Neuronal stem cell (in vitro differentiated cells): Measurements from ENCODE around the gene ARHGEF4. TPM values are rescaled to one million over a fixed set of nuclear protein-coding genes. Genes with fewer than 3 reads are reported as not detected.

Source experiments
- DNase-seq: peaks from one replicate; pipeline ENCODE4 v3.0.0-alpha.2; 2013; ENCODE audit warnings: low spot score
- H2AFZ ChIP-seq: one replicate; pipeline ENCODE4 v1.6.1; 2013; ENCODE audit warnings: mild to moderate bottlenecking, low read length, inconsistent platforms
- H2AK5ac ChIP-seq: 2 replicates; pipeline ENCODE4 v1.6.1; 2013; ENCODE audit warnings: low read depth, mild to moderate bottlenecking, inconsistent platforms, low read length, moderate library complexity, mixed read lengths
- H2BK120ac ChIP-seq: 2 replicates; pipeline ENCODE4 v1.6.1; 2013; ENCODE audit warnings: low read depth, mild to moderate bottlenecking, inconsistent platforms, low read length, moderate library complexity, mixed read lengths
- H2BK12ac ChIP-seq: one replicate; pipeline ENCODE4 v1.6.1; 2013; ENCODE audit warnings: low read length, inconsistent platforms
- H2BK15ac ChIP-seq: 2 replicates; pipeline ENCODE4 v1.6.1; 2013; ENCODE audit warnings: mild to moderate bottlenecking, low read length, inconsistent platforms, mixed read lengths
- H2BK5ac ChIP-seq: one replicate; pipeline ENCODE4 v1.6.1; 2013; ENCODE audit warnings: inconsistent platforms, mild to moderate bottlenecking, low read length, moderate library complexity
- H3K14ac ChIP-seq: one replicate; pipeline ENCODE4 v1.6.1; 2013; ENCODE audit warnings: low read length, inconsistent platforms
- H3K18ac ChIP-seq: 2 replicates; pipeline ENCODE4 v1.6.1; 2013; ENCODE audit warnings: low read length, inconsistent platforms
- H3K23ac ChIP-seq: 2 replicates; pipeline ENCODE4 v1.6.1; 2013; ENCODE audit warnings: low read depth, mild to moderate bottlenecking, mixed read lengths, low read length, inconsistent platforms; ENCODE audit not compliant: poor library complexity
- H3K27ac ChIP-seq: replicated peaks from 3 replicates; pipeline ENCODE4 v1.5.1; 2013; ENCODE audit warnings: low read length, inconsistent platforms
- H3K27me3 ChIP-seq, 3 experiments: 2 replicates each; pipeline ENCODE4 v1.6.1; 2013; ENCODE audit warnings: low read length in 3 of 3, mild to moderate bottlenecking in 2 of 3, inconsistent platforms in 1 of 3, low read depth in 1 of 3, mixed read lengths in 1 of 3, moderate library complexity in 1 of 3; ENCODE audit not compliant: control insufficient read depth in 3 of 3, insufficient read depth in 3 of 3
- H3K36me3 ChIP-seq, 2 donors: replicated peaks in 1 of 2; 2 replicates each; pipeline ENCODE4 v1.6.1; 2013; ENCODE audit warnings: low read length in 2 of 2; ENCODE audit not compliant: control insufficient read depth in 2 of 2, insufficient read depth in 2 of 2
- H3K4ac ChIP-seq: 2 replicates; pipeline ENCODE4 v1.6.1; 2013; ENCODE audit warnings: inconsistent platforms, mild to moderate bottlenecking, low read length, moderate library complexity
- H3K4me1 ChIP-seq, 2 donors: 1 replicate in 1 of 2; 2 replicates in 1 of 2; pipeline ENCODE4 v1.6.1; 2013; ENCODE audit warnings: low read length in 2 of 2, low read depth in 1 of 2; ENCODE audit not compliant: control insufficient read depth in 2 of 2, insufficient read depth in 1 of 2
- H3K4me2 ChIP-seq: one replicate; pipeline ENCODE4 v1.6.1; 2013; ENCODE audit warnings: mild to moderate bottlenecking, low read length, inconsistent platforms; ENCODE audit not compliant: insufficient read depth, poor library complexity, severe bottlenecking
- H3K4me3 ChIP-seq, 2 donors: 2 replicates each; pipeline ENCODE4 v1.5.1; 2013; ENCODE audit warnings: low read length in 2 of 2, mild to moderate bottlenecking in 2 of 2, inconsistent platforms in 1 of 2, moderate library complexity in 1 of 2
- H3K79me1 ChIP-seq: one replicate; pipeline ENCODE4 v1.6.1; 2013; ENCODE audit warnings: low read depth, mild to moderate bottlenecking, inconsistent platforms, low read length, moderate library complexity
- H3K9ac ChIP-seq: one replicate; pipeline ENCODE4 v1.6.1; 2013; ENCODE audit warnings: mild to moderate bottlenecking, low read depth, low read length, inconsistent platforms; ENCODE audit not compliant: poor library complexity
- H3K9me3 ChIP-seq, 2 donors: replicated peaks in 1 of 2; 2 replicates each; pipeline versions ENCODE3 to v1.6.1; 2013; ENCODE audit warnings: low read length in 2 of 2, mild to moderate bottlenecking in 2 of 2, inconsistent platforms in 1 of 2, low read depth in 1 of 2, mixed read lengths in 1 of 2, moderate library complexity in 1 of 2; ENCODE audit not compliant: control insufficient read depth in 2 of 2, insufficient read depth in 1 of 2
- H4K8ac ChIP-seq: one replicate; pipeline ENCODE4 v1.6.1; 2013; ENCODE audit warnings: low read depth, mild to moderate bottlenecking, inconsistent platforms, low read length, moderate library complexity
- H4K91ac ChIP-seq: one replicate; pipeline ENCODE4 v1.6.1; 2013; ENCODE audit warnings: low read length, low read depth, mild to moderate bottlenecking, inconsistent platforms; ENCODE audit not compliant: poor library complexity
- WGBS, 2 donors: extraction: QIAGEN DNeasy Blood & Tissue Kit; methylation state at CpG; one replicate each; pipeline ENCODE4 v1.1.7; 2013; ENCODE audit warnings: missing lambda C conversion rate in 2 of 2, mixed read lengths in 1 of 2; ENCODE audit not compliant: insufficient read length in 2 of 2, insufficient replicate concordance in 1 of 2; ENCODE audit errors: extremely low coverage in 2 of 2; 5-methylcytosine and 5-hydroxymethylcytosine counted together
- polyA plus RNA-seq, 2 experiments: library from polyadenylated mRNA; stranded (reverse); fragments of 200-250 nt; gene quantifications; one replicate each; pipeline ENCODE4 v1.2.3, GENCODE V29; 2013

Gene ARHGEF4, protein sequence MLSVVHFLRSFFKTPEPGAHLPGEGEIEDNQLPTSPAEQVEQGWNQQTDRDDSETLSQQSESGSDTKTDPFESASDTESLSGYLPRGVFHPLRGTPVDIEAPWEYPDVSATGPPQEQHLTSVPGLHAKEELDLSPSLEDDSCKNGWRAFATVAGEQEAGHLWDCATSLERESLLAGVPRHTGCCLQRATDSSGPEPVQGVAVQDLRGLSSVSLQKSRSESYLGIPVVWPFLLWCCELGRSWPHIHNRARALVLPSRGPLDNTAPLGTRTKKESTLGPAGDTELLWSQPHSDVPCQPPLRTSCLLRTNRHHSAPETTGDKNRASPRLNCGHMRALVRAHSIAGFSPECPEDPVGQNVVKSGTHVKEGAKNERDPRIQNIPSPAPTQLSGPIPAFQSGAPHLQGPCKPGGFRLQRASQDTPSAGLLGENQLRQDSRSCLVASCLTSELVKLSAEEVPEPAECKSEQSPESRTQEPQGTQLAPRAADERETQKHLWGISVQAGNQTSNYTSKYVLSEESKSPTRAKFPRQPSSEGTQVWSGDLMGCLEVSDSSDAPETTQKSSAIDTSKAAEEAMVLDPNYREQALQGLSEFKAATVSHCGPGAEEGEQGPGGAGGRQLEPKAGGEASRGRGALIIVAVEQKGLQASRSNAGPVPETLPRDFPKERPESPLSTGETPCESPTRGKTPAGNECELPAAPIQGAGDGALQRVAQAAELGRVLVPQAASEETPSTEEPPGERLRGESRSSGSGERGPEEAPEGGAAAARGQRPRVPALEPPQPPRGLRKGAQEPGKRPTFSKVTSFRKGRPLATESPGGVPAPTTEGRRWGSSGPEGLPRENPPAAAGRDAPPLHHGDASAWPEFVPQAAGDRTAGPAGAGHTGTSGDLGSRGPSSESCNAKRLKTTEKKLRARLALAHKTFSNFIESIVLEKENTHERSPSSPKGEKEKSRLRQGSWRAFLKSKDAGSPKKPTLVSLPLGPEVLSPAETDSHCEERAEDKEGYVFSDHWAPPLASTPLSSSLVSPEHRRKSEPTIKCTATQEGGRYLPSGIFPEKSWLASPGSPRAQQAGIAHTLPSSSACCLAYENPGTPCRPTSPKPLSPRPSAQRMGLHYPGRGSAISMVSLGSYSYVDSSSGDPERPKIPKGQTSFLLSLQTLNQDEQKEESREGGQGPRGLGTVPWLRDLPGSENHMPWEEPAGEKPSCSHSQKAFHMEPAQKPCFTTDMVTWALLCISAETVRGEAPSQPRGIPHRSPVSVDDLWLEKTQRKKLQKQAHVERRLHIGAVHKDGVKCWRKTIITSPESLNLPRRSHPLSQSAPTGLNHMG (N-terminal part only)
- 38.1 TPM for polyA plus RNA-seq (2013, experiment 1 of 2)
- polyA plus RNA-seq (2013, experiment 2 of 2), result 36.3 TPM

DNA sequence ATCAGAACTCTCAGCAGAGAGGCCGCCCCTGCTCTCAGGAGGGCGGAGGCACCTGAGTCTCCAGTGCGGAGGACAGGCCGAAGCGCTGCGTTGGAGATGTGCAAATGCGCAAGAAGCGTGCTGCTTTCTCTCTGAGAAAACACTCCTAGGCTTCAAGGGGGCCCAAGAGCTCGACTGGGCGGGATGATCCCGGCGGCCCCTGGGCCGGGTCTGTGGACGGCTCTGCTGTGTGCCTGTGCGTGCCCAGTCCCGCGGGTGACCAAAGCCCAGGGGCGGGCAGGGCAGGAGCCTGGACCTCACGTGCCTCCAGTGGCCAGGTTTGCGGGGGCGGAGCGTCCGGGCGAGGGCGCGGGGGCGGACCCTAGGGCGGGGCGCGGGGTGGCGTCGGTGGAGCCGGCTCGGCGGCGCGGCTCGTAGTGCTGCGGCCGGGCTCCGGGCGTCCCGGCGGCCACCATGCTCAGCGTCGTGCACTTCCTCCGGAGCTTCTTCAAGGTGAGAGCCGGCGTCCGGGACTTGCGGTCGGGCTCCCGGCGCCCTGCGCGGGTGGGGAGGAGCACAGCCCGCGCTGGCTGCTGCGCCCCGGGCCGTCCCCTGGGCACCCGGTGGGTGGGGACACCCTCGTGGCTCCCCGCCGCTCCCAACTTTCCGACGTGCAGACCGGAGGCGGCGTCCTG lies at the start of gene ARHGEF4:
Gene ARHGEF4 (plus strand): TSS at position 414 of the 674 bp plus-strand sequence. CDS start 40 bp downstream, at position 454.
- Histone ChIP-seq H3K27me3 (peaks cover 3 to 60% (median 9%) of the 10 kb centered on the region in 3 experiments), H2BK15ac (peak within 1 kb of the TSS; percentile 88), H3K4me3 (peak within 1 kb of the TSS in 1 of 2 donors; percentile 93), H3K79me1 (peaks cover 8% of the 10 kb centered on the region), H3K27ac (no peak within 1 kb of the TSS), H3K23ac (peak within 1 kb of the TSS; percentile 20), H3K4ac (peak within 1 kb of the TSS; percentile 87), H3K14ac (peak within 1 kb of the TSS; percentile 74), H3K4me2 (peak within 1 kb of the TSS; percentile 84), H2AK5ac (peak within 1 kb of the TSS; percentile 88), H2BK120ac (peak within 1 kb of the TSS; percentile 94), H2BK5ac (peak within 1 kb of the TSS; percentile 69), H3K9ac (peak within 1 kb of the TSS; percentile 90), H3K18ac (peak within 1 kb of the TSS; percentile 95), H4K91ac (no peak within 1 kb of the TSS), H3K4me1 (peaks cover 0 to 15% of the 10 kb centered on the region in 2 donors), H3K9me3 (no peaks in the 10 kb centered on the region), H2AFZ (peak within 1 kb of the TSS; percentile 40), H3K36me3 (no peaks in the 10 kb centered on the region), H2BK12ac (peak within 1 kb of the TSS; percentile 97), H4K8ac (no peak within 1 kb of the TSS)
- peak; percentile 75 for DNase-seq
- no CpG with 5 or more reads among the region's 70 CpGs for WGBS, 2 donors

DNA sequence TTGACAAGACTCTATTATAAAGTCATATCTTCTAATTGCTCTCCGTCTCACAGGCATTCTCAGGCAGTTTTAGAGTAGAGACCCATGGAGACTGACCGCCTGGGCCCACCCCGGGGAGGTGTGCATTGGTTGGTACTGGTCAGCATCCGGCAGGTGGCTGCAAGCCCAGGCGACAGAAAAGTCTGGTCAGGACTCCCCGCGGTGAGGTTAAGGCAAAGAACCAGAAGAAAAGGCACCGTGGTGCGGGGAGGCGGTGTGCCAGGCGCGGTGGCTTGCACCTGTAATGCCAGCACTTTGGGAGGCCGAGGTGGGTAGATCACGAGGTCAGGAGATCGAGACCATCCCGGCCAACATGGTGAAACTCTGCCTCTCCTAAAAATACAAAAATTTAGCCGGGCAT lies 48.9 kb upstream of the ARHGEF4 start:
- no peak overlapping the region for H3K23ac ChIP-seq
- no peak overlapping the region for H4K91ac ChIP-seq
- no peaks in the 10 kb centered on the region for H3K36me3 ChIP-seq
- WGBS, 2 donors, result no CpG with 5 or more reads among the region's 17 CpGs
- H3K14ac ChIP-seq, result no peak overlapping the region
- H2BK120ac ChIP-seq, result no peak overlapping the region
- H2BK5ac ChIP-seq, result no peak overlapping the region
- no peak overlapping the region for H3K18ac ChIP-seq
- H3K79me1 ChIP-seq, result no peaks in the 10 kb centered on the region
- no peaks in the 10 kb centered on the region for H3K4me1 ChIP-seq
- H3K27me3 ChIP-seq, result peaks cover 0 to 5% (median 3%) of the 10 kb centered on the region in 3 experiments
- no peak overlapping the region for H2AFZ ChIP-seq
- H3K9ac ChIP-seq, result no peak overlapping the region
- no peak overlapping the region for H3K4me3 ChIP-seq
- H4K8ac ChIP-seq, result no peak overlapping the region
- H3K4me2 ChIP-seq, result no peak overlapping the region
- H2AK5ac ChIP-seq, result no peak overlapping the region
- H3K27ac ChIP-seq, result no peak overlapping the region
- H3K9me3 ChIP-seq, result no peaks in the 10 kb centered on the region
- H2BK15ac ChIP-seq, result no peak overlapping the region
- DNase-seq, result no peak
- H3K4ac ChIP-seq, result no peak overlapping the region
- H2BK12ac ChIP-seq, result no peak overlapping the region

DNA sequence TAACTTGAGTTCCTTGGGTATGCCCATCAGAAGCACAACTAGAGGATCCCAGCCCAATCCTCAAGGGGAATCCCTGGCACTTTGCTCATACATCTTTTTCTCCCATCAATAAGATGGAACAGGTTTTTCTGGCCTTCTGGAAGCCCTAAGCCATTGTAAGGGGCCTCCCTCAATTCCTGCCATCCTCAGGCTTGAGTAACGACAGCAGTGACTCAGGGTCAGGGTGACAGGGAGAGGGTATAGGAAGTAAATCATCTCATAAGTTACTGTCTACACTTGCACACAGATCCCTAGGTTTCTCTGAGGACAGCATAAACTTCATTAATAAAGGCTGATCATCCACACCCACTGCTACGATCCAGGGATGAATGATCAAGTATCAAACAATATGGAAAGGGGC lies 46.4 kb upstream of the ARHGEF4 start:
- H3K4me1 ChIP-seq, result no peaks in the 10 kb centered on the region
- H3K4me3 ChIP-seq, result no peak overlapping the region
- H3K18ac ChIP-seq, result no peak overlapping the region
- H3K27ac ChIP-seq, result no peak overlapping the region
- H3K27me3 ChIP-seq, result peaks cover 0 to 5% (median 3%) of the 10 kb centered on the region in 3 experiments
- no peak overlapping the region for H3K4ac ChIP-seq
- H4K8ac ChIP-seq, result no peak overlapping the region
- H3K9me3 ChIP-seq, result no peaks in the 10 kb centered on the region
- H2AFZ ChIP-seq, result no peak overlapping the region
- H2BK5ac ChIP-seq, result no peak overlapping the region
- H3K14ac ChIP-seq, result no peak overlapping the region
- peaks cover under 1% of the 10 kb centered on the region for H3K79me1 ChIP-seq
- H3K23ac ChIP-seq, result no peak overlapping the region
- no peak overlapping the region for H2BK120ac ChIP-seq
- H3K4me2 ChIP-seq, result no peak overlapping the region
- DNase-seq, result no peak
- no peak overlapping the region for H2AK5ac ChIP-seq
- H2BK12ac ChIP-seq, result no peak overlapping the region
- no peaks in the 10 kb centered on the region for H3K36me3 ChIP-seq
- H3K9ac ChIP-seq, result no peak overlapping the region
- H4K91ac ChIP-seq, result no peak overlapping the region
- WGBS, 2 donors, result no CpG with 5 or more reads among the region's 2 CpGs
- no peak overlapping the region for H2BK15ac ChIP-seq
